H9 (cell line): Measurements from ENCODE around the gene PPFIBP1. TPM values are rescaled to one million over a fixed set of nuclear protein-coding genes. Genes with fewer than 3 reads are reported as not detected.

ENCODE experiments used
- DNase-seq: peaks from one replicate; pipeline ENCODE4 v3.0.0-alpha.2; 2017
- H2AFZ ChIP-seq: one replicate; pipeline ENCODE4 v1.6.1; 2013; ENCODE audit warnings: mild to moderate bottlenecking, low read length, control low read depth, moderate library complexity
- H2AK5ac ChIP-seq: 2 replicates; pipeline ENCODE4 v1.6.1; 2013; ENCODE audit warnings: low read length, control low read depth, mixed read lengths; ENCODE audit not compliant: insufficient read length
- H2BK120ac ChIP-seq: one replicate; pipeline ENCODE4 v1.6.1; 2013; ENCODE audit warnings: low read depth, mild to moderate bottlenecking, low read length, control low read depth, inconsistent platforms; ENCODE audit not compliant: poor library complexity, severe bottlenecking
- H2BK12ac ChIP-seq: 2 replicates; pipeline ENCODE4 v1.6.1; 2013; ENCODE audit warnings: low read length, control low read depth, mixed read lengths, low read depth; ENCODE audit not compliant: insufficient read length
- H2BK15ac ChIP-seq: 2 replicates; pipeline ENCODE4 v1.6.1; 2013; ENCODE audit warnings: low read depth, low read length, control low read depth
- H2BK20ac ChIP-seq: one replicate; pipeline ENCODE4 v1.6.1; 2013; ENCODE audit warnings: low read depth, mild to moderate bottlenecking, low read length, control low read depth, inconsistent platforms; ENCODE audit not compliant: poor library complexity, severe bottlenecking
- H2BK5ac ChIP-seq: 2 replicates; pipeline ENCODE4 v1.6.1; 2013; ENCODE audit warnings: low read length, control low read depth, mixed read lengths; ENCODE audit not compliant: insufficient read length
- H3K14ac ChIP-seq: 2 replicates; pipeline ENCODE4 v1.6.1; 2013; ENCODE audit warnings: low read length, control low read depth; ENCODE audit not compliant: insufficient read depth
- H3K18ac ChIP-seq: 2 replicates; pipeline ENCODE4 v1.6.1; 2013; ENCODE audit warnings: low read depth, mild to moderate bottlenecking, mixed read lengths, low read length, control low read depth; ENCODE audit not compliant: insufficient read length
- H3K23ac ChIP-seq: 2 replicates; pipeline ENCODE4 v1.6.1; 2013; ENCODE audit warnings: low read length, control low read depth, mixed read lengths, low read depth; ENCODE audit not compliant: insufficient read length
- H3K23me2 ChIP-seq: 2 replicates; pipeline ENCODE4 v1.6.1; 2013; ENCODE audit warnings: low read depth, mild to moderate bottlenecking, mixed read lengths, low read length, control low read depth; ENCODE audit not compliant: insufficient read length, poor library complexity, severe bottlenecking
- H3K27ac ChIP-seq: 2 replicates; pipeline ENCODE4 v1.5.1; 2013; ENCODE audit warnings: low read length, control low read depth, mixed read lengths, low read depth; ENCODE audit not compliant: insufficient read length
- H3K27me3 ChIP-seq: 2 replicates; pipeline ENCODE4 v1.6.1; 2013; ENCODE audit warnings: low read length, control low read depth, inconsistent platforms; ENCODE audit not compliant: insufficient read depth
- H3K4ac ChIP-seq: 2 replicates; pipeline ENCODE4 v1.6.1; 2013; ENCODE audit warnings: low read depth, mild to moderate bottlenecking, control low read depth, inconsistent platforms, low read length, moderate library complexity
- H3K4me1 ChIP-seq: 2 replicates; pipeline ENCODE4 v1.6.1; 2013; ENCODE audit warnings: low read length, control low read depth, inconsistent platforms; ENCODE audit not compliant: insufficient read depth
- H3K4me2 ChIP-seq: 2 replicates; pipeline ENCODE4 v1.6.1; 2013; ENCODE audit warnings: low read length, control low read depth, mixed read lengths; ENCODE audit not compliant: insufficient read length, insufficient read depth
- H3K56ac ChIP-seq: 2 replicates; pipeline ENCODE4 v1.6.1; 2013; ENCODE audit warnings: low read depth, mild to moderate bottlenecking, mixed read lengths, low read length, control low read depth; ENCODE audit not compliant: insufficient read length
- H3K79me1 ChIP-seq: 2 replicates; pipeline ENCODE4 v1.6.1; 2013; ENCODE audit warnings: low read depth, mild to moderate bottlenecking, moderate library complexity, low read length, control low read depth, inconsistent platforms; ENCODE audit not compliant: insufficient read depth, poor library complexity, severe bottlenecking
- H3K79me2 ChIP-seq: 2 replicates; pipeline ENCODE4 v1.6.1; 2013; ENCODE audit warnings: low read length, control low read depth, inconsistent platforms; ENCODE audit not compliant: insufficient read depth
- H3K9ac ChIP-seq: 2 replicates; pipeline ENCODE4 v1.6.1; 2013; ENCODE audit warnings: low read length, control low read depth, mixed read lengths; ENCODE audit not compliant: insufficient read length; ENCODE audit errors: extremely low read depth
- H3K9me3 ChIP-seq: one replicate; pipeline ENCODE4 v1.6.1; 2013; ENCODE audit warnings: low read depth, low read length, inconsistent platforms; ENCODE audit not compliant: control insufficient read depth
- H3T11ph ChIP-seq: one replicate; pipeline ENCODE4 v1.6.1; 2013; ENCODE audit warnings: mild to moderate bottlenecking, low read length, control low read depth, inconsistent platforms
- H4K20me1 ChIP-seq: one replicate; pipeline ENCODE4 v1.6.1; 2013; ENCODE audit not compliant: control insufficient read depth, insufficient read length, insufficient read depth
- H4K5ac ChIP-seq: 2 replicates; pipeline ENCODE4 v1.6.1; 2013; ENCODE audit warnings: low read depth, mild to moderate bottlenecking, mixed read lengths, low read length, control low read depth; ENCODE audit not compliant: insufficient read length
- H4K8ac ChIP-seq: replicated peaks from 2 replicates; pipeline ENCODE4 v1.6.1; 2013; ENCODE audit warnings: low read length, control low read depth, mixed read lengths, low read depth; ENCODE audit not compliant: insufficient read length
- H4K91ac ChIP-seq: 2 replicates; pipeline ENCODE4 v1.6.1; 2013; ENCODE audit warnings: low read depth, mild to moderate bottlenecking, moderate library complexity, mixed read lengths, low read length, control low read depth; ENCODE audit not compliant: insufficient read length
- H3K27ac Mint-ChIP-seq, 3 experiments: 2 replicates in 2 of 3; 3 replicates in 1 of 3; pipeline ENCODE4 v1.8.0; 2020 to 2021; ENCODE audit warnings: mixed read lengths in 3 of 3, mild to moderate bottlenecking in 1 of 3, moderate library complexity in 1 of 3
- H3K27me3 Mint-ChIP-seq: 2 replicates; pipeline ENCODE4 v1.8.0; 2021; ENCODE audit warnings: low read depth, mild to moderate bottlenecking, moderate library complexity, mixed read lengths
- H3K36me3 Mint-ChIP-seq, 3 experiments: 2 replicates in 2 of 3; 3 replicates in 1 of 3; pipeline ENCODE4 v1.8.0; 2020 to 2021; ENCODE audit warnings: low read depth in 3 of 3, mixed read lengths in 3 of 3; ENCODE audit not compliant: insufficient read depth in 1 of 3
- H3K4me1 Mint-ChIP-seq, 2 experiments: 2 replicates each; pipeline ENCODE4 v1.8.0; 2020; ENCODE audit warnings: mixed read lengths in 2 of 2
- H3K4me3 Mint-ChIP-seq, 2 experiments: 2 replicates in 1 of 2; 3 replicates in 1 of 2; pipeline ENCODE4 v1.8.0; 2020 to 2021; ENCODE audit warnings: mild to moderate bottlenecking in 2 of 2, mixed read lengths in 2 of 2, moderate library complexity in 1 of 2
- H3K9me3 Mint-ChIP-seq, 2 experiments: 2 replicates in 1 of 2; 3 replicates in 1 of 2; pipeline ENCODE4 v1.8.0; 2020; ENCODE audit warnings: mild to moderate bottlenecking in 2 of 2, mixed read lengths in 2 of 2, moderate library complexity in 1 of 2
- WGBS: extraction: QIAGEN DNeasy Blood & Tissue Kit; methylation state at CpG from one replicate; pipeline ENCODE4 v1.1.7; 2013; ENCODE audit warnings: missing lambda C conversion rate, low lambda C conversion rate, mixed read lengths; ENCODE audit not compliant: insufficient read length; ENCODE audit errors: extremely low coverage; 5-methylcytosine and 5-hydroxymethylcytosine counted together
- total RNA-seq: library from RNA; stranded (reverse); gene quantifications from 2 replicates; pipeline ENCODE4 v1.2.1, GENCODE V29; 2021
- TF ChIP-seq, protein P1 (sequence below): fragments of 200-600 bp; sonication (generic); conservative IDR thresholded peaks from 3 replicates; pipeline ENCODE4 v1.8.0; 2021; ENCODE audit warnings: antibody characterized with exemption, mild to moderate bottlenecking

Gene PPFIBP1
- total RNA-seq, 1 experiment from 2014 or later = 29.2 TPM

DNA sequence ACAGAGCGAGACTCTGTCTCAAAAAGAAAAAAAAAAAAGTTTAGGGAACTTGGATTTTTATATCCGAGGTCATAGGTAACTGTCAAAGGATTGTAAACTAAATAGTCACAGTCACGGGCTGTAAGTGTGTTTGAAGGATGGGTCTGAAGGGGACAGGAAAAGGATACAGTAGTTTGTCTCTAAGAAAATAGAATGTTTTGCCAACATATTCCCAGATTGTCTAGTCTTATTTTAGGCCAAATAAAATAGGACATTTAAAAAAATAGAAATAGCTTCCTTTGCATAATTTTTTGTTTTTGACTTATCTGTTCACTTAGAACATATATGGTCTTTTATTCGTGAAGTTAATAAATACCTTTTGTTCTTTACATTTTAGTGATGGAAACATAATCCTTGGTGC is 148.0 kb downstream of the PPFIBP1 start:
- Mint-ChIP-seq H3K9me3 (no peaks in the 10 kb centered on the region), H3K27ac (no peak overlapping the region), H3K4me1 (no peaks in the 10 kb centered on the region), H3K27me3 (no peaks in the 10 kb centered on the region), H3K36me3 (peaks cover 0 to 12% (median 3%) of the 10 kb centered on the region in 3 experiments; a peak in 3 of 7 replicates), H3K4me3 (no peak overlapping the region)
- H3K9me3 ChIP-seq = no peaks in the 10 kb centered on the region
- no peak overlapping the region for H3K18ac ChIP-seq
- H3K9ac ChIP-seq = no peak overlapping the region
- no peak overlapping the region for H2BK20ac ChIP-seq
- H3K79me1 ChIP-seq = no peaks in the 10 kb centered on the region
- H3K4ac ChIP-seq = no peak overlapping the region
- H3K23me2 ChIP-seq = no peaks in the 10 kb centered on the region
- no peak overlapping the region for H3K23ac ChIP-seq
- H2AK5ac ChIP-seq = no peak overlapping the region
- no peak overlapping the region for H4K91ac ChIP-seq
- H3T11ph ChIP-seq = no peak overlapping the region
- H4K8ac ChIP-seq = no peak overlapping the region
- no peak overlapping the region for H3K4me2 ChIP-seq
- no peak overlapping the region for H3K27ac ChIP-seq
- H2AFZ ChIP-seq = no peak overlapping the region
- no peak overlapping the region for H4K5ac ChIP-seq
- no CpG with 5 or more reads among the region's 4 CpGs for WGBS
- no peak overlapping the region for H2BK12ac ChIP-seq
- no peak overlapping the region for H2BK120ac ChIP-seq
- no peaks in the 10 kb centered on the region for H3K4me1 ChIP-seq
- no peak for DNase-seq
- no peak overlapping the region for H3K14ac ChIP-seq
- H3K27me3 ChIP-seq = no peaks in the 10 kb centered on the region
- TF ChIP-seq, protein P1, sequence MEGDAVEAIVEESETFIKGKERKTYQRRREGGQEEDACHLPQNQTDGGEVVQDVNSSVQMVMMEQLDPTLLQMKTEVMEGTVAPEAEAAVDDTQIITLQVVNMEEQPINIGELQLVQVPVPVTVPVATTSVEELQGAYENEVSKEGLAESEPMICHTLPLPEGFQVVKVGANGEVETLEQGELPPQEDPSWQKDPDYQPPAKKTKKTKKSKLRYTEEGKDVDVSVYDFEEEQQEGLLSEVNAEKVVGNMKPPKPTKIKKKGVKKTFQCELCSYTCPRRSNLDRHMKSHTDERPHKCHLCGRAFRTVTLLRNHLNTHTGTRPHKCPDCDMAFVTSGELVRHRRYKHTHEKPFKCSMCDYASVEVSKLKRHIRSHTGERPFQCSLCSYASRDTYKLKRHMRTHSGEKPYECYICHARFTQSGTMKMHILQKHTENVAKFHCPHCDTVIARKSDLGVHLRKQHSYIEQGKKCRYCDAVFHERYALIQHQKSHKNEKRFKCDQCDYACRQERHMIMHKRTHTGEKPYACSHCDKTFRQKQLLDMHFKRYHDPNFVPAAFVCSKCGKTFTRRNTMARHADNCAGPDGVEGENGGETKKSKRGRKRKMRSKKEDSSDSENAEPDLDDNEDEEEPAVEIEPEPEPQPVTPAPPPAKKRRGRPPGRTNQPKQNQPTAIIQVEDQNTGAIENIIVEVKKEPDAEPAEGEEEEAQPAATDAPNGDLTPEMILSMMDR = no peak
- no peaks in the 10 kb centered on the region for H4K20me1 ChIP-seq
- no peak overlapping the region for H2BK5ac ChIP-seq
- no peaks in the 10 kb centered on the region for H3K79me2 ChIP-seq
- H3K56ac ChIP-seq = no peak overlapping the region
- no peak overlapping the region for H2BK15ac ChIP-seq
